GM21390 (cell line): ENCODE measurements around the gene ASIC5.
A peak's percentile ranks its signal among the peaks of the same experiment; 100 is the strongest.
"Not testable (repeated sequence)": the region's sequence is repeated elsewhere in the genome, so short reads cannot be mapped to it uniquely, and the experiment has no call there.

Experiments used
- ATAC-seq: cut with Tn5 transposase; IDR thresholded peaks from one replicate; pipeline ENCODE4 v1.9.1; 2021; ENCODE audit not compliant: unreplicated experiment

The ASIC5 gene

DNA sequence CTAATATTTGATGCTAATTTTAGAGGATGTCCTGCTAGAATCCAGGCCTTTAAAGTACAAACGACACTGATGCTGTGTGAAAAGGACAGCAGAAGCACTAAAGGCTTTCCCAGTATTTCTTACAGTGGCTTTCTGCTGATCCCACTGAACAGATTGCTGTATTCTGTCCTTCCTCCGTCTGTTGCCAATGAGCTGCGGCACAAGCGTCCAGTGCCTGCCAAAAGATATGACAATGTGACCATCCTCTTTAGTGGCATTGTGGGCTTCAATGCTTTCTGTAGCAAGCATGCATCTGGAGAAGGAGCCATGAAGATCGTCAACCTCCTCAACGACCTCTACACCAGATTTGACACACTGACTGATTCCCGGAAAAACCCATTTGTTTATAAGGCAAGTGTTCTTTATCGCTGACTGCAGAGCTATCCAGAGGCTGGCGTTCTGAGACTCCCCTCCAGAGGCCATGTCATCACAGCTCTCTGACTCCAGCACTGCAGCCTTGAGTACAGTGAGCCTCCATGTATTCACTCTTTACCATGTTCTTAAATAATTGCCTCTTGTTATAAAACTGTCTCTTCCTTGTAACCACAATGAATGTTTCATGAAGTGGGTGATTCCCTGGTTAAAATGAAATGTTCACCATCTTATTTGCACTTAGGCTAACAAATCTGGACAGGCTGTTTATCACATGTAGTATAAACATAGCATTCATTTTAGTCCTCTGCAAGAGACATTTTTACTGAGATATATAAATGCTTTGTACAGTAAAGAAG lies 63.7 kb downstream of the ASIC5 start:
- no peak for ATAC-seq

DNA sequence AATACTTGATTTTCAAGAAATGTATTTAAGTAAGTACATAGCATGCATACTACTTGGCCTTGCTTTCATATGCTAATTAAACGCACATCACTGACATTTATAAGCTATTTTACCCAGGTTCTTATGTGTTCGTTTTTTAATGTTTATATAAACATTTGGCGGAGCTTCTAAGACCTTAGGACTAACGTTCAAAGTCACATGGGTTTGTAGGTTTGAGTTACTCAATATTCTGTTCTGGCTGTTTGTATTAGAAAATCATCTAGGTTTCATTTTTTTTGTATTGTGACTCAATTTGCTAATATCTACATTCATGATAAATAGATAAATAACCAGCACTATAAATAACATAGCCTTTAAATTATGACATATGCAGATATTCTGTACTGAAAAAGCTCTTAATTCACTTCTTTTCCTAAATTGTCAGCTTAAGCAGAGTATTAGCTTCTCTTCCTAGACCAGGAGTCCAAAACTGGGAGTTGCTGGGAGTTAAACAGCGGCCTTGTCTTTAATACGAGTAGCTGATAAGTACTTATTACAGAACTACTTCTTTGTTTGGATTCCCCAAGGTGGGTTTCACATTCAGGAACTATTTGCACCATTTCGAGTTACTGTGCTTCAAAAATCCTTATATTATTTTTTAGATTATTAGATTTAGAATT lies 65.3 kb downstream of the ASIC5 start:
- ATAC-seq = no peak

DNA sequence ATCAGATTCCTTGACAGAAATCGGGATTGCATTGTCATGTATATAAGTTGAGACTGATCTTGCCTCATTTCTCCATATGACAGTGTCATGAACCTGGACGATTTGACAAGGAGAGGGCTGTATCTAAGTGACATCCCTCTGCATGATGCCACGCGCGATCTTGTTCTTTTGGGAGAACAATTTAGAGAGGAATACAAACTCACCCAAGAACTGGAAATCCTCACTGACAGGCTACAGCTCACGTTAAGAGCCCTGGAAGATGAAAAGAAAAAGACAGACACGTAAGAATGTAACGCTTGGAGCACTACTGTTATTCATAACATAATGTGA lies 66.3 kb downstream of the ASIC5 start:
- no peak for ATAC-seq

DNA sequence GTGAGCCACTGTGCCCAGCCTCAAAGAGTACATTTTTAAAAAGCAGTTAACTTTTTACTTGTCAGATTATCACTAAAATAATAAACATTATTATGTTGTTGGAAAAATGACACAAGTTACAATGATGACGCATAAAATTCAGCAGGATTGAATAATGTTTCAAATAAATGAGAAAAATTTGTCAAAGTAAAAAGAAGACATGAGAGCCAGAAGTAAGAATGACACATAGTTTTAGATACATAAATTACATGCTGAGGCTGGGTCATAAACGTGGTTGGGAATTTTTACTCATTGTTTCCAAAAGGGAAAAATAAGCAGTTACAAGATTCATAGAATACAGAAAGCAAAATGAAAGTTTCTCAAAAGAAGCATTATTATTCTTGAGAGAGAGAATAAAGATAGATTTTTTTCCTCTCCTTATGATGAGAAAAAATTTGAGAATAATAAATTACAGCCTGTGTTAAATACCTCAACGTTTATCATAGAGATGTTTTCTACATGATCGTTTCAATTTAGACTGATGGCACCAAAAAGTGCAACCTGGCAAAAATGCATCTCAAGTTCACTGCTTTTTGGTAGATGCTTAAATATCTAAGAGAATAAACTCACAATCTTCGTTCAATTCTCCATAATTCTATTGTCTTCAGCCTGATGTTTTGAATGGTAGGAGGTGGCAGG lies 66.8 kb downstream of the ASIC5 start:
- no peak for ATAC-seq

DNA sequence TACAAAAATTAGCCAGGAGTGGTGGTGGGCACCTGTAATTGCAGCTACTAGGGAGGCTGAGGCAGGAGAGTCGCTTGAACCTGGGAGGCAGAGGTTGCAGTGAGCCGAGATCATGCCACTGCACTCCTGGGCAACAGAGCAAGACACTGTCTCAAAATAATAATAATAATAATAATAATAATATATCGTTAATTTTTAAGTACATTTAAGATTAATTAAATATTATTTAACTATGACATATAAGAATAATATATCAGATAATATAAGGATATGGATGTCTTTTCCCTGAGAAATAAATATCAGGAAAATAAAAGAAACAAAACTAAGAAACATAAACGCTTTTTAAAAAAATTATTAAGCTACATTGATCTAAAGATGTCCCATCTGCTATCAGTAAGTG lies 68.5 kb downstream of the ASIC5 start:
- ATAC-seq = not testable (repeated sequence)

DNA sequence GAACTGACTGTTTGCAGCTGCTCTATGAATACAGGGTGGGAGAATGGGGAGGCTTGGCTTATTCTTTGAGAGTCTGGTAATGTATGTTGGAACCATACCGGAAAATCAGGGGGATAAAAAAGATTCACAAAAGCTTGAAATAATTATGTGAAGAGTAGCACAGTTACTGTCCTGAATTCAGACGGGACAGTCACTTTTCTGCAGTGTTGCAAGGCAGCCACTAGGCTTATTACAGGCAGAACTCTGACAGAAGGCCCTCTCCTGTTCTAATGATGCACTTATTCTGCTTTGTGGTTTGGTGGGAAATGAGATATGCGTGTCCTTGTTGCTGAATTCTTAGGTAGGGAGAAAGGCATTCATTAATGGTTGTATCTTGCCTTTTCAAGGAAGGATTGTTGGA lies 70.1 kb downstream of the ASIC5 start:
- ATAC-seq = peak; percentile 83

DNA sequence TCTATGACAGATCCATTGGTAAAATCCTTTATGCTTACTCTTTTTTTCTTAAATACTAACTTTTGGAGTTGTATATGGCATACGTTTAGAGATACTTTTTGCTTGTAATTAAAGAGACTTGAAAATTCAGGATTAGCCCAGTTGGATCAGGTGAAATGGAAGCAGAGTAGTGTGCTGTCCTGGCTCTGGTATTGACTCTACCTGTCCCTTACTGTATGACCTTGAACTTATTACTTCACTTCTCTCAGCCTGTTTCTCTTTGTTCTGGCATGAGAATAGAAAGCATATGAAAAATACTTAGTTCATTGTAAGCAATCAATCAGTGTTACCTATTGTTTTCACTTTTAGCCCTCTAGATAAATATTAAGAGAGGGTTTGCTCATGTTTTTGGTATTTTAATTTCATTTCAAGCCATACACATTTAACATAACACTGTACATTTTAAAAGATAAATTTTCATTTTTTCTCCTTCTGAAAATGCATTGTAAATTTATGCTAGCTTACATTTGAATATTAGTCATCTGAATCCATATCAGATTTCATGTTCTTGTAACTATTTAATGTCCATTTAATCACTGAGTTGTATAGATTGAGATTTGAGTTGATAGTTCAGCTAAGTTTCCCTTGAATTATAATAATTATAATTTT lies 71.4 kb downstream of the ASIC5 start:
- ATAC-seq = no peak

DNA sequence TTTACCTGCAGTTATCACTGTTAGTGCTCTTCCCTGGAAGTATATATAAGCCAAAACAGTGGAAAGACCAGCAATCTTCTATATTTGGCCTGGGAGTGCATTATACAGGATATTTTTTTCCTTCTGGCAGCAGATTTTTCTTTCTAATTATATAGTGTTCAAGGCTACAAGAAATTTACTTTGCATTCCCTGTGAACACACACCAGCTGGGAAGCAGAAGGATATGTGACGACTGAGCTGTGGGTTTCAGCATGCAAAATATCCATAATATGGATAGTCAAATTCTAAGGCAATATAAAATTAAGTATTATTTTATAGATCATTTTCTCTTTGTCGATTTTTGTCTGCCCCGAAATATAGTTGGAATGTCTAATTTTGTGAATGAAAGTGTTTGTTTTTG lies 76.1 kb downstream of the ASIC5 start:
- ATAC-seq = no peak

DNA sequence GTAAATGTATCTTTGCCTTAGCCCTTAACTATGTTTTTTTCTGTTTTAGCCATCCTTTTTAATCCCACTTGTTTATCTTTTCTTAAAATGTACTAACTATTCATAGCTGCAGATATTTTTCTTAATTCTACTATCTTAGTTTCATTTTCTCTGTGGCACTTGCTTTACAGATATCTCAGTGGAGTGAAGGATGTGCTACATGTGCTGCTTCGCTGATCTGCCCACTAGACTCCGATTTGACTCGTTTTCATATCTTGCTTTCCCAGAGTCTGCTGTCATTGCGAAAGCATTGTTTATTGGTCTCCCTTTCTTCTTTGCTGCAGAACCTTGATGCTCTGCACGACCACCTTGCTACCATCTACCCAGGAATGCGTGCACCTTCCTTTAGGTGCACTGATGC lies 76.7 kb downstream of the ASIC5 start:
- peak; percentile 45 for ATAC-seq

DNA sequence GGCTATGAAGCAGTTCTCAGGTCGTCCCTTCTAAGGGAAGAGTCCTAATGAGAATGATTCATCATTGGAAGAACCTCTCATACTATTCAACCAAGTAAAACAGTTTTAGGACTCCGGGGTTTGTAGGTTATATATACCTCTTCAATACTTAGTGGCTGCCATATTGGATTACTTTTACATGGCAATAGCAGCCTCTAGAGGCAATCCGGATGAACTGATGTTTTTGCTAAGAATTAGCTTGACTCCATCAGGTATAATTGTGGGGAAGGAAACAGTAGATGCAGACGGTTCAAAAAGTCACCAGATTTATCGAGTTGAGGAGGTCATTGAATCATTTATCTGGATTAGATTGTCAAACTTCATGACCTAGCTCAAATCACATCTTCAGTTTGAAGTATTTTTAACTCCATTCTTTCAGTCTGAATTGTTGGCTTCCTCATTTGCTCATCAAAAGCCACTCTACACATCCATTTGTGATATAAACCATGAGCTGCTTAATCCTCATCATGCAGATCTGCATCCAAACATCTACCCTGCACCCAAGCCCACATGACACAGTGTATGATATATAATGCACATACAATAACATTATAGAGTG lies 78.9 kb downstream of the ASIC5 start:
- ATAC-seq = peak; percentile 96

DNA sequence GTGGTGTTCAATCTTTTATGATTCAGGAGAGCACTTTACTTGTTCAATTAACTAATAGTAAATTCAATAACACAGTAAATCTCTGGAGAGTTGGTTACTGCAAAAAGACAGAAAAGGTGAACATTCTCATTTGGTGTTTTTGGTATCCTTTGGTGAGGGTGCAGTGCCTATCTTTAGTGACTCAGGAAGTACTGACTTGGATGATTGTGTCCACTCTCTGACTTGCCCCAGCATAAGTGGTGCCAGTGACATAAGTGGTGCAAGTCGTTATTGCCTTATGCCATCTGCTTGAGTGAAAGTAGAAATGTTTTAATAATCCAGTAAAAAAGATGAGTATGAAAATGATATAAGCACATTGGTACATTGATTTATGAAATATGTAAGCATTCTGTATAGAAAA lies 80.2 kb downstream of the ASIC5 start:
- ATAC-seq = no peak

DNA sequence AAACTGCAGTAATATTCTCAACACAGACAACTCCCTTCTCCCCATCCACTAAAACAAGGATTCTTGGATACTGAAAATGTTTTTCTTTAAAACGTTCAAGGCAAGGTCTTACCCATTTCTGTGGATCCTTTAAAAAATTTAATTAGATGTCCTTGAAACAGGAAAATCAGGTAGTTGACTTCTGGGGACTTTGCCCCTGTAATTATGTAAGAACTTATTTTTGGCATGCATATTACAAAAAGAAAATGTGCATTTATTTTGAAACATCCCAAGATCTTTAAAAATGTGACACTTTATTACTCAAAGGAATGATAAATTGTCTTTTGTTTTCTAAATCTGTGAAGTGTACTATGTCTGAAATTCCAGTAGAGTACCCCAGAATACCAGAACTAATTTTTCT lies 81.4 kb downstream of the ASIC5 start:
- ATAC-seq = no peak

DNA sequence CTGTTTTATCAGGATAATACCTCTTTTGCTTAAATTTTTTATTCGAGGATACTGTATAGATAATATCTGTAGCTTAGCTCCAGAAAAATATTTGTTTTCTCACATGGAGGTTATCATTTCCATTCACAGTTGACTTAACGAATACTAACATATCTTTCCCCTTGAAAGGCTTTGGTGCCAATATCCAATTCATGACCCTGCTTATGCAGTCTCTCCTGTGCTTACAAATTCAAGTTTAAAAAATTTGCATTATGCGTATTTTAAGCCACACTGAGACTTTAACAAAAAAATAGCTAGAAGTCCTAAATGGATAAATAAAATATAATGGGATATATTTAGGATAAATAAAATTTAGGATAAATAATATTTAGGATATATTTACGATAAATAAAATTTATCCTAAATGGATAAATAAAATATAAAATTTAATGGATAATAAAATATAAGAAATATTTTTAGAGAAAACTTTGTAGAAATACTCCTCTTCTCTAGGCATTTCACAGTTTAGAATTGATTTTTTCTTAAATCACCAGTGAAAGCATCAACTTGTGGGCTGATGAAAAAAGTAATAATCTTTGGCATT lies 84.7 kb downstream of the ASIC5 start:
- no peak for ATAC-seq

DNA sequence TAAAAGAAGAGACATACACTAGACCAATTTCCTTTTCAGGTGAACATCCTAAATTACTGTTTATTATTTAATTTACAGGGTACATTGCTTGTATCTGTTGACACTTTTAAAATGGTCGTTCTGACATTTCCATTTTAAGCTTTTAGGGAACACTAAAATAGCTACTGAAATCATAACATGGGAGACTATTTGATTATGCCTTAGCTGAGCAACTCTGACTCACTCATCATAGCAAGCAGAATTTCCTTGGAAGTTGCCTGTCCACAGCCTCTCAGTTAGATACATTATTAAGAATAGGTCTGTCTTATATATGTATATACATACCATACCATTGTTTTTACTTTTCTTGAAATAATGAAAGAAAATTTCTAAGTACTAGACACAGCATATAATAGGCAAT lies 85.3 kb downstream of the ASIC5 start:
- no peak for ATAC-seq
